ENCODE results near the gene TXNL4B.
"Not testable (repeated sequence)": the region's sequence is repeated elsewhere in the genome, so short reads cannot be mapped to it uniquely, and the experiment has no call there.

- TF ChIP-seq CTCF, POLR2A (IDR thresholded peaks at IDR 0.05): not testable (repeated sequence)
Measured at GRCh38 chr16:72059060-72059459, 34.4 kb downstream of the TXNL4B start.

Data from testis (tissue), 2 donors.